Measurements from ENCODE around the gene ESYT1. TPM values are rescaled to one million over a fixed set of nuclear protein-coding genes. Genes with fewer than 3 reads are reported as not detected.

The ESYT1 gene
- total and polyA plus RNA-seq, 2 donors (not counting 1 experiment from before 2014, with no cell fraction given), result 182 to 446 TPM

DNA sequence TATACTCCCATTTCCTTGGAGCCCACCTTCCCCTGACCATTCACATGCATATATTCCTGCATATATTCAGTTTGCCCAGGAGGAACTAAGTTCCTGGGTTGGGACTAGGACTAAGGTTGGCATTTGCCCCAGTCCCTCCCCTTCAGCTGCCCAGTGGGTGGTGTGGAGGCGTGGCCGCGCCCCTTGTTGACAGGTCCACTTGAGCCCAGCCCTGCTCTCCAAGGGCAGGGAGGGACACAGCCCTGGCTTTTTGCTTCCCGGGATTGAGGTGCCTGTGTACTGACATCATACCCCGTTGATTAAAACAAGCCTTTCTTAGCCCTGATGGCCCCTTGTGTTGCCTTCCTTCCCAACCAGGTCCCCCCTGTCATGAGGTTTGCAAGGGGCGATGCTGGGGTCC is 40.8 kb upstream of the ESYT1 start:
- Histone ChIP-seq H3K9me3 (ENCODE audit: control insufficient read depth, insufficient read depth, low read depth, low read length) (no peaks in the 10 kb centered on the region), H3K9ac (ENCODE audit: insufficient read depth, low read length) (no peak overlapping the region), H3K4me3 (replicated peaks in 1 of 4; ENCODE audit: control extremely low read depth in 1 of 4, insufficient read depth in 1 of 4, low read depth in 3 of 4, low read length in 4 of 4) (no peak overlapping the region), H3K27me3 (ENCODE audit: control insufficient read depth, insufficient read depth, low read length) (peaks cover 12% of the 10 kb centered on the region), H4K20me1 (ENCODE audit: control insufficient read depth, extremely low read depth, insufficient read depth, low read length) (no peaks in the 10 kb centered on the region), H3K36me3 (ENCODE audit: control insufficient read depth, insufficient read depth, low read length) (no peaks in the 10 kb centered on the region), H2AFZ (ENCODE audit: low read length) (no peak overlapping the region), H3K27ac (ENCODE audit: insufficient read depth, low read length) (no peak overlapping the region), H3K4me1 (ENCODE audit: control insufficient read depth, extremely low read depth, insufficient read depth, low read length) (no peaks in the 10 kb centered on the region), H3K79me2 (ENCODE audit: control insufficient read depth, insufficient read depth, low read length) (no peaks in the 10 kb centered on the region), H3K4me2 (ENCODE audit: extremely low read depth, insufficient read depth, low read length) (no peak overlapping the region)
- TF ChIP-seq, protein P1, sequence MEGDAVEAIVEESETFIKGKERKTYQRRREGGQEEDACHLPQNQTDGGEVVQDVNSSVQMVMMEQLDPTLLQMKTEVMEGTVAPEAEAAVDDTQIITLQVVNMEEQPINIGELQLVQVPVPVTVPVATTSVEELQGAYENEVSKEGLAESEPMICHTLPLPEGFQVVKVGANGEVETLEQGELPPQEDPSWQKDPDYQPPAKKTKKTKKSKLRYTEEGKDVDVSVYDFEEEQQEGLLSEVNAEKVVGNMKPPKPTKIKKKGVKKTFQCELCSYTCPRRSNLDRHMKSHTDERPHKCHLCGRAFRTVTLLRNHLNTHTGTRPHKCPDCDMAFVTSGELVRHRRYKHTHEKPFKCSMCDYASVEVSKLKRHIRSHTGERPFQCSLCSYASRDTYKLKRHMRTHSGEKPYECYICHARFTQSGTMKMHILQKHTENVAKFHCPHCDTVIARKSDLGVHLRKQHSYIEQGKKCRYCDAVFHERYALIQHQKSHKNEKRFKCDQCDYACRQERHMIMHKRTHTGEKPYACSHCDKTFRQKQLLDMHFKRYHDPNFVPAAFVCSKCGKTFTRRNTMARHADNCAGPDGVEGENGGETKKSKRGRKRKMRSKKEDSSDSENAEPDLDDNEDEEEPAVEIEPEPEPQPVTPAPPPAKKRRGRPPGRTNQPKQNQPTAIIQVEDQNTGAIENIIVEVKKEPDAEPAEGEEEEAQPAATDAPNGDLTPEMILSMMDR (conservative IDR thresholded peaks at IDR 0.05 in 1 of 2, IDR thresholded peaks at IDR 0.05 in 1 of 2; ENCODE audit: low read depth in 1 of 2, low read length in 2 of 2), result no peak
- no peak for TF ChIP-seq EZH2 (IDR thresholded peaks at IDR 0.05; ENCODE audit: low read length, missing control alignments)
- DNase-seq (ENCODE audit: low read depth in 2 of 2), result no peak

DNA sequence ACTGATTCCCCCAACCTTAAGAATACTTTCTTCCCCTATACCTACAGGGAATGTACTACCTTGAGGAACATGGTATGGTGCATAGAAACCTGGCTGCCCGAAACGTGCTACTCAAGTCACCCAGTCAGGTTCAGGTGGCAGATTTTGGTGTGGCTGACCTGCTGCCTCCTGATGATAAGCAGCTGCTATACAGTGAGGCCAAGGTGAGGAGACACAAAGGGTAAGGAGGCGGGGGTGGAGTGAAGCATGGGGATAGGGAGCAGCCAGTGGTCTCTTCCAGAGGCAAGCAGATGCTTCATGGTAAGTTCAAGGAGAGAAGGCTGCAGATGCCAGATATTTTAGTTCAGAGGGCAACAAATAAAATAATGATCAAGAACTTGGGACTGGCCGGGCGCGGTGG is 30.3 kb upstream of the ESYT1 start:
- H2AFZ ChIP-seq (ENCODE audit: low read length), result no peak overlapping the region
- no peaks in the 10 kb centered on the region for H3K79me2 ChIP-seq (ENCODE audit: control insufficient read depth, insufficient read depth, low read length)
- H3K9me3 ChIP-seq (ENCODE audit: control insufficient read depth, insufficient read depth, low read depth, low read length), result no peaks in the 10 kb centered on the region
- no peaks in the 10 kb centered on the region for H4K20me1 ChIP-seq (ENCODE audit: control insufficient read depth, extremely low read depth, insufficient read depth, low read length)
- no peak overlapping the region for H3K4me3 ChIP-seq (replicated peaks in 1 of 4; ENCODE audit: control extremely low read depth in 1 of 4, insufficient read depth in 1 of 4, low read depth in 3 of 4, low read length in 4 of 4)
- no peak overlapping the region for H3K4me2 ChIP-seq (ENCODE audit: extremely low read depth, insufficient read depth, low read length)
- no peak for DNase-seq (ENCODE audit: low read depth in 2 of 2)
- H3K27ac ChIP-seq (ENCODE audit: insufficient read depth, low read length), result no peak overlapping the region
- H3K4me1 ChIP-seq (ENCODE audit: control insufficient read depth, extremely low read depth, insufficient read depth, low read length), result no peaks in the 10 kb centered on the region
- TF ChIP-seq, protein P1 (conservative IDR thresholded peaks at IDR 0.05 in 1 of 2, IDR thresholded peaks at IDR 0.05 in 1 of 2; ENCODE audit: low read depth in 1 of 2, low read length in 2 of 2), result no peak
- TF ChIP-seq EZH2 (IDR thresholded peaks at IDR 0.05; ENCODE audit: low read length, missing control alignments), result no peak
- H3K27me3 ChIP-seq (ENCODE audit: control insufficient read depth, insufficient read depth, low read length), result peaks cover 30% of the 10 kb centered on the region
- H3K36me3 ChIP-seq (ENCODE audit: control insufficient read depth, insufficient read depth, low read length), result no peaks in the 10 kb centered on the region
- no peak overlapping the region for H3K9ac ChIP-seq (ENCODE audit: insufficient read depth, low read length)

DNA sequence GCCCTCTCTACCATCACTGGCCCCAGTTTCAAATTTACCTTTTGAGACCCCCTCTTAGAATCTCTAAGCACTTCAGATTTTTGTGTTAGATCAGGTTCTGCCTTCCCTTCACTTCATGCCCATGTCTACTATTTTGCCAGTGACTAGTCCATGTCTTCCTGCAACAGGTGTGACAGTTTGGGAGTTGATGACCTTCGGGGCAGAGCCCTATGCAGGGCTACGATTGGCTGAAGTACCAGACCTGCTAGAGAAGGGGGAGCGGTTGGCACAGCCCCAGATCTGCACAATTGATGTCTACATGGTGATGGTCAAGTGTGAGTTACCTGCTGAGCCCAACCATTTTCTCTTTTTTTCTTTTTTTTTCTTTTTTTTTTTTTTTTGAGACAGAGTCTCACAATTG is 29.5 kb upstream of the ESYT1 start:
- H3K79me2 ChIP-seq (ENCODE audit: control insufficient read depth, insufficient read depth, low read length), result no peaks in the 10 kb centered on the region
- H3K27me3 ChIP-seq (ENCODE audit: control insufficient read depth, insufficient read depth, low read length), result peaks cover 27% of the 10 kb centered on the region
- no peak overlapping the region for H3K27ac ChIP-seq (ENCODE audit: insufficient read depth, low read length)
- no peak overlapping the region for H3K9ac ChIP-seq (ENCODE audit: insufficient read depth, low read length)
- no peaks in the 10 kb centered on the region for H3K36me3 ChIP-seq (ENCODE audit: control insufficient read depth, insufficient read depth, low read length)
- H3K4me2 ChIP-seq (ENCODE audit: extremely low read depth, insufficient read depth, low read length), result no peak overlapping the region
- DNase-seq (ENCODE audit: low read depth in 2 of 2), result no peak
- H3K4me3 ChIP-seq (replicated peaks in 1 of 4; ENCODE audit: control extremely low read depth in 1 of 4, insufficient read depth in 1 of 4, low read depth in 3 of 4, low read length in 4 of 4), result no peak overlapping the region
- no peaks in the 10 kb centered on the region for H4K20me1 ChIP-seq (ENCODE audit: control insufficient read depth, extremely low read depth, insufficient read depth, low read length)
- H3K4me1 ChIP-seq (ENCODE audit: control insufficient read depth, extremely low read depth, insufficient read depth, low read length), result no peaks in the 10 kb centered on the region
- no peaks in the 10 kb centered on the region for H3K9me3 ChIP-seq (ENCODE audit: control insufficient read depth, insufficient read depth, low read depth, low read length)
- TF ChIP-seq EZH2 (IDR thresholded peaks at IDR 0.05; ENCODE audit: low read length, missing control alignments), result no peak
- TF ChIP-seq, protein P1 (conservative IDR thresholded peaks at IDR 0.05 in 1 of 2, IDR thresholded peaks at IDR 0.05 in 1 of 2; ENCODE audit: low read depth in 1 of 2, low read length in 2 of 2), result no peak
- no peak overlapping the region for H2AFZ ChIP-seq (ENCODE audit: low read length)

Measured in fibroblast of lung (primary cell).